22Rv1 (cell line): ENCODE measurements around the gene KCNQ2.

ENCODE experiments used
- H3K27ac ChIP-seq: fragments of 450-650 bp; 2 replicates; pipeline ENCODE4 v1.5.1; 2017
- CTCF ChIP-seq: fragments of 450-650 bp; IDR thresholded peaks from 2 replicates; pipeline ENCODE4 v1.5.1; 2017; ENCODE audit warnings: mild to moderate bottlenecking
- ZFX ChIP-seq: fragments of 450-650 bp; IDR thresholded peaks from 2 replicates; pipeline ENCODE4 v1.6.1; 2017; ENCODE audit warnings: antibody characterized with exemption, borderline replicate concordance

The KCNQ2 gene

GRCh38 chr20:63411151-63411897 is 61.1 kb downstream of the KCNQ2 start:
- no peak for TF ChIP-seq ZFX
- no peak for TF ChIP-seq CTCF
- no peak overlapping the region for H3K27ac ChIP-seq

- TF ChIP-seq CTCF, result no peak
- no peak for TF ChIP-seq ZFX
- no peak overlapping the region for H3K27ac ChIP-seq
These were observed 62.5 kb downstream of the KCNQ2 start for GRCh38 chr20:63409834-63410435.

- no peak overlapping the region for H3K27ac ChIP-seq
- TF ChIP-seq CTCF (no peak), ZFX (no peak)
These were observed 63.2 kb downstream of the KCNQ2 start for GRCh38 chr20:63409066-63409833.

GRCh38 chr20:63408684-63409046 is 63.8 kb downstream of the KCNQ2 start:
- H3K27ac ChIP-seq, result no peak overlapping the region
- TF ChIP-seq CTCF, result no peak
- no peak for TF ChIP-seq ZFX

DNA sequence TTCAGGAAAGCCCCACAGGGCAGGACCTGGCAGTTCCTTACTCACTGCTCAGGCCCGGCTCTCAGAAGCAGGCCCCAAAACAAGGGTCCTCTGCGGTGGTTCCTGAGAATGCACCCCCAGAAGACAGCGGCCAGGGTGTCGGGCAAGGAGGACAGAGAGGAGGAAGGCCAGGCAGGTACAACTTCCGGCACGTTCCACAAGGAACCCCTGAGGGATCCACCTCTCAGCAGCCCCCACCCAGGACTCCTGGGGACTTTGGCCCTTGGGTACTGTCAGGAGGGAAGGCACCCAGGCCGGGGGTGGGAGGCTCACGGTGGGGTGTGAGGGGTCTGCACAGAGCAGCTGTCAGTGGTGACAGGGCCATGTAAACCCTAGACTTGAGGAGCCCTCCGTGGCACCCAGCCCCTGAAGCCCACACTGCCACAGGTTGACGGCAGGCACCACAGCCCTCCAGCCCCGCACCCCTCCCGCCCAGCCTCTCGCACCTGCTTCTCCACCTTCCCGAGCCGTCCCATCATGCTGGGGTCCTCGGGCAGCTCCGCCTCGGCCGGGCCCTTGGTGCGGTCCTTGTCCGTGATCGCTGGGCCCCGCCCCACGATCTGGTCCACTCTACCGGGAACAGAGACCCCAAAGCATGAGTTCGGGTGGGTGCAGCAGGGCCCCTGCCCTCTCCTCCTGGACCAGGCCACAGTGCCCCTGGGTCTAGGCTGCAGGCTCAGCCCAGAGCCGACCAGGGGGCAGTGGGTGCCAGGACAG is 64.3 kb downstream of the KCNQ2 start:
- no peak overlapping the region for H3K27ac ChIP-seq
- TF ChIP-seq CTCF (no peak), ZFX (no peak)

GRCh38 chr20:63406617-63407245 is 65.7 kb downstream of the KCNQ2 start:
- no peak for TF ChIP-seq CTCF
- no peak for TF ChIP-seq ZFX
- no peak overlapping the region for H3K27ac ChIP-seq
